ENCODE data around the gene KLHL1. TPM values are rescaled to one million over a fixed set of nuclear protein-coding genes. Genes with fewer than 3 reads are reported as not detected.

The KLHL1 gene
- total and polyA plus RNA-seq, 5 donors, result not detected

- intact Hi-C loops (cut with DNase I), result no loop called here
- Histone ChIP-seq H3K27me3 (ENCODE audit: control insufficient read depth, insufficient read depth) (no peaks in the 10 kb centered on the region), H3K9me3 (ENCODE audit: control insufficient read depth, low read length) (peaks cover 2% of the 10 kb centered on the region), H3K4me3 (ENCODE audit: low read length) (no peak overlapping the region), H3K27ac (ENCODE audit: low read length) (no peak overlapping the region), H3K4me1 (ENCODE audit: control insufficient read depth, insufficient read depth, low read length) (no peaks in the 10 kb centered on the region)
- DNase-seq, result no peak
- no peak for ATAC-seq
- WGBS, result 89% methylated on average over 3 of the region's 3 CpGs
Measured at GRCh38 chr13:69769608-69770007, 338.6 kb downstream of the KLHL1 start.

- no peaks in the 10 kb centered on the region for H3K27me3 ChIP-seq (ENCODE audit: control insufficient read depth, insufficient read depth)
- no peaks in the 10 kb centered on the region for H3K9me3 ChIP-seq (ENCODE audit: control insufficient read depth, low read length)
- no peak overlapping the region for H3K4me3 ChIP-seq (ENCODE audit: low read length)
- no peaks in the 10 kb centered on the region for H3K4me1 ChIP-seq (ENCODE audit: control insufficient read depth, insufficient read depth, low read length)
- DNase-seq, result no peak
- intact Hi-C loops (cut with DNase I), result no loop called here
- 80% methylated on average over 1 of the region's 1 CpG for WGBS
- no peak overlapping the region for H3K27ac ChIP-seq (ENCODE audit: low read length)
- no peak for ATAC-seq
Measured at GRCh38 chr13:69761581-69761980, 346.7 kb downstream of the KLHL1 start.

- no peak for DNase-seq
- H3K27ac ChIP-seq (ENCODE audit: low read length), result no peak overlapping the region
- 48% methylated on average over 2 of the region's 2 CpGs for WGBS
- ATAC-seq, result no peak
- no peak overlapping the region for H3K4me3 ChIP-seq (ENCODE audit: low read length)
- no peaks in the 10 kb centered on the region for H3K9me3 ChIP-seq (ENCODE audit: control insufficient read depth, low read length)
- intact Hi-C loops (cut with DNase I), result no loop called here
- H3K27me3 ChIP-seq (ENCODE audit: control insufficient read depth, insufficient read depth), result no peaks in the 10 kb centered on the region
- no peaks in the 10 kb centered on the region for H3K4me1 ChIP-seq (ENCODE audit: control insufficient read depth, insufficient read depth, low read length)
Measured at GRCh38 chr13:69755101-69755500, 353.2 kb downstream of the KLHL1 start.

- Histone ChIP-seq H3K4me1 (ENCODE audit: control insufficient read depth, insufficient read depth, low read length) (no peaks in the 10 kb centered on the region), H3K9me3 (ENCODE audit: control insufficient read depth, low read length) (no peaks in the 10 kb centered on the region), H3K4me3 (ENCODE audit: low read length) (no peak overlapping the region), H3K27me3 (ENCODE audit: control insufficient read depth, insufficient read depth) (no peaks in the 10 kb centered on the region), H3K27ac (ENCODE audit: low read length) (no peak overlapping the region)
- DNase-seq (no peak), ATAC-seq (no peak)
- WGBS, result 83% methylated on average over 4 of the region's 4 CpGs
- intact Hi-C loops (cut with DNase I), result no loop called here
Measured at GRCh38 chr13:69751259-69751658, 357.0 kb downstream of the KLHL1 start.

GRCh38 chr13:69737129-69737935 is 370.9 kb downstream of the KLHL1 start:
- no peaks in the 10 kb centered on the region for H3K27me3 ChIP-seq (ENCODE audit: control insufficient read depth, insufficient read depth)
- H3K4me1 ChIP-seq (ENCODE audit: control insufficient read depth, insufficient read depth, low read length), result no peaks in the 10 kb centered on the region
- H3K27ac ChIP-seq (ENCODE audit: low read length), result no peak overlapping the region
- DNase-seq (peak in 2 of 3 donors; percentile 18 to 37), ATAC-seq (no peak)
- intact Hi-C loops (cut with DNase I), result no loop called here
- H3K9me3 ChIP-seq (ENCODE audit: control insufficient read depth, low read length), result no peaks in the 10 kb centered on the region
- no peak overlapping the region for H3K4me3 ChIP-seq (ENCODE audit: low read length)
- 78% methylated on average over 11 of the region's 11 CpGs for WGBS

GRCh38 chr13:69721631-69722030 is 386.6 kb downstream of the KLHL1 start:
- Histone ChIP-seq H3K4me3 (ENCODE audit: low read length) (no peak overlapping the region), H3K27me3 (ENCODE audit: control insufficient read depth, insufficient read depth) (no peaks in the 10 kb centered on the region), H3K27ac (ENCODE audit: low read length) (no peak overlapping the region), H3K9me3 (ENCODE audit: control insufficient read depth, low read length) (no peaks in the 10 kb centered on the region), H3K4me1 (ENCODE audit: control insufficient read depth, insufficient read depth, low read length) (no peaks in the 10 kb centered on the region)
- intact Hi-C loops (cut with DNase I), result no loop called here
- no peak for ATAC-seq
- DNase-seq, result no peak
- 87% methylated on average over 1 of the region's 1 CpG for WGBS

GRCh38 chr13:69720278-69720983 is 387.8 kb downstream of the KLHL1 start:
- Histone ChIP-seq H3K27me3 (ENCODE audit: control insufficient read depth, insufficient read depth) (no peaks in the 10 kb centered on the region), H3K27ac (ENCODE audit: low read length) (no peak overlapping the region), H3K9me3 (ENCODE audit: control insufficient read depth, low read length) (no peaks in the 10 kb centered on the region), H3K4me1 (ENCODE audit: control insufficient read depth, insufficient read depth, low read length) (no peaks in the 10 kb centered on the region), H3K4me3 (ENCODE audit: low read length) (no peak overlapping the region)
- ATAC-seq, result no peak
- intact Hi-C loops (cut with DNase I), result no loop called here
- DNase-seq, result no peak

GRCh38 chr13:69706807-69707206 is 401.4 kb downstream of the KLHL1 start:
- H3K4me3 ChIP-seq (ENCODE audit: low read length), result no peak overlapping the region
- DNase-seq (no peak), ATAC-seq (no peak)
- H3K9me3 ChIP-seq (ENCODE audit: control insufficient read depth, low read length), result no peaks in the 10 kb centered on the region
- H3K4me1 ChIP-seq (ENCODE audit: control insufficient read depth, insufficient read depth, low read length), result no peaks in the 10 kb centered on the region
- intact Hi-C loops (cut with DNase I), result no loop called here
- no peak overlapping the region for H3K27ac ChIP-seq (ENCODE audit: low read length)
- no peaks in the 10 kb centered on the region for H3K27me3 ChIP-seq (ENCODE audit: control insufficient read depth, insufficient read depth)

- WGBS, result 55% methylated on average over 1 of the region's 1 CpG
- Histone ChIP-seq H3K27me3 (ENCODE audit: control insufficient read depth, insufficient read depth) (no peaks in the 10 kb centered on the region), H3K4me3 (ENCODE audit: low read length) (no peak overlapping the region), H3K4me1 (ENCODE audit: control insufficient read depth, insufficient read depth, low read length) (no peaks in the 10 kb centered on the region), H3K9me3 (ENCODE audit: control insufficient read depth, low read length) (no peaks in the 10 kb centered on the region), H3K27ac (ENCODE audit: low read length) (no peak overlapping the region)
- intact Hi-C loops (cut with DNase I), result no loop called here
- ATAC-seq, result no peak
- no peak for DNase-seq
Measured at GRCh38 chr13:69704311-69704710, 403.9 kb downstream of the KLHL1 start.

GRCh38 chr13:69690999-69691398 is 417.3 kb downstream of the KLHL1 start:
- DNase-seq, result no peak
- no peaks in the 10 kb centered on the region for H3K9me3 ChIP-seq (ENCODE audit: control insufficient read depth, low read length)
- no peak overlapping the region for H3K27ac ChIP-seq (ENCODE audit: low read length)
- intact Hi-C loops (cut with DNase I), result no loop called here
- H3K4me1 ChIP-seq (ENCODE audit: control insufficient read depth, insufficient read depth, low read length), result no peaks in the 10 kb centered on the region
- ATAC-seq, result no peak
- no peak overlapping the region for H3K4me3 ChIP-seq (ENCODE audit: low read length)
- 39% methylated on average over 3 of the region's 3 CpGs for WGBS
- H3K27me3 ChIP-seq (ENCODE audit: control insufficient read depth, insufficient read depth), result no peaks in the 10 kb centered on the region

- no peak overlapping the region for H3K4me3 ChIP-seq (ENCODE audit: low read length)
- WGBS, result 47% methylated on average over 3 of the region's 3 CpGs
- H3K27ac ChIP-seq (ENCODE audit: low read length), result no peak overlapping the region
- DNase-seq (no peak), ATAC-seq (no peak)
- no peaks in the 10 kb centered on the region for H3K4me1 ChIP-seq (ENCODE audit: control insufficient read depth, insufficient read depth, low read length)
- H3K9me3 ChIP-seq (ENCODE audit: control insufficient read depth, low read length), result no peaks in the 10 kb centered on the region
- intact Hi-C loops (cut with DNase I), result no loop called here
- H3K27me3 ChIP-seq (ENCODE audit: control insufficient read depth, insufficient read depth), result no peaks in the 10 kb centered on the region
Measured at GRCh38 chr13:69683921-69684686, 424.1 kb downstream of the KLHL1 start.
